Measurements from ENCODE around the gene CLSTN2.

The CLSTN2 gene

DNA sequence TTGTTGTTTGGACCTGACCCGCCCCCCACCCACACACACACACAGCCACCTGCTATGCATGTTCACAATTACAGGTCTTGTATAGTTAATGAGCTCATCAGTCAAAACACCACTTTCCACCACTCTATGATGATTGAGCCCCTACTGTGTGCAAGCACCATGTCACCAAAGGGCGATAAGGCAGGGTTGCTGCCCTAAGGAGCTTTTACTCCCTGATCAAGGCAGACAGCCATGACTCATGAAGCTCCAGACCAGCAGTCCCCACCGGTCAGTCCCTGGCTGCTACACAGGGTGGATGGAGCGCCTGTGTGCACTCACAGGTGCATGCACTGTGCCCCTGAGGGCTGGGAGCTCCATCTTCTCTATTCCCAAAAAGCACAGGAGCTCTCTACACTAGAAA is 270.6 kb downstream of the CLSTN2 start:
- POLR2A ChIA-PET = no interaction called here
- DNase-seq (ENCODE audit: extremely low spot score) = no peak
- TF ChIP-seq SUZ12 (IDR thresholded peaks at IDR 0.05) (no peak), ARNT (IDR thresholded peaks at IDR 0.05) (no peak), LEF1 (IDR thresholded peaks at IDR 0.05; ENCODE audit: borderline replicate concordance) (no peak)
- CTCF ChIA-PET = interaction anchor here (0.6 kb wide), 1 partner anchor 8 kb away, joined by 3 read pairs; no protein-coding TSS in a partner anchor

DNA sequence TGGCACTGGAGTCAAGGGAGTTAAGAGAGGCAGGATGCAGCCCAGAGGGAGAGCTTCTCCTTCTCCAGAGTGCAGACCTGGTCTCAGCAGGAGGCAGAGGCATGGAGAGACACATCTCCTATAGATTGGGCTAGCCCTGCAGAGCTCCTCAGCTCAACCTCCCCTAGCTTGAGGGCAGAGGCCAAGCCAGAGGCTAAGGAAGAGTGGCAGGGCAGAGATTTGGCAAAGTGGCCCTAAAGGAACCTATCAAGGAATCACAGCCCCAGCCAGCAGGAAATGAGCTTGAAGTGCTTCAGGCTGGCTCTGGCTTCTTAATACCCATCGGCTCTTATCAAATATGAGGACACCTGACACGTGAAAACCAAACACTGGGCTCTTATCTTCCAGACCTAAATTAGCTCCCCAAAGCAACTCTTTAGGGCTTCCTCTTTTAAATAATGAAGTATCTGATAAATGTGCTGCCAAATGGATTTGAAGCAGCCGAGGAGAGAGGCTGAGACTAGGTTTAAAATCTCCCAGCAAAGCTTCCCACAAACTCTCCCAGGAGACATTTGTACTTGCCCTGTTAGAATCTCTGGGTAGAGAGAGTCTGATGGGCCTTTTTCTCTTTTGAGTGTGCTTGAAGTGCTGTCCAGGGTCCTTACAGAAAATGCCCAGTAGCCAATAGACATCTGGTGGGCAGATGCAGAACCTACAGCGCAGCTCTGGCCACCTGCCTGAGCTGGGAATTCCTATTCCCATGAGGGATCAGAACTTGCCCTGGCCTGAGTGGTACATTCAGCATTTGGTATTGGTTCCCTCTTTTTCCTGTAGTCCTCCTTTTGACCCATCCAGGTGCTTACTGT is 271.4 kb downstream of the CLSTN2 start:
- ChIA-PET CTCF (interaction anchor here (0.6 kb wide), 1 partner anchor 8 kb away, joined by 3 read pairs; no protein-coding TSS in a partner anchor), POLR2A (no interaction called here)
- TF ChIP-seq L3MBTL2 (conservative IDR thresholded peaks at IDR 0.05) (no peak), TARDBP (IDR thresholded peaks at IDR 0.05) (no peak), HDGF (IDR thresholded peaks at IDR 0.05; ENCODE audit: borderline replicate concordance) (no peak), PKNOX1 (IDR thresholded peaks at IDR 0.05) (no peak), LEF1 (IDR thresholded peaks at IDR 0.05; ENCODE audit: borderline replicate concordance) (no peak), ZNF384 (IDR thresholded peaks at IDR 0.05) (no peak), FOXK2 (IDR thresholded peaks at IDR 0.05) (no peak), ELF4 (IDR thresholded peaks at IDR 0.05) (no peak), FOXM1 (IDR thresholded peaks at IDR 0.05; ENCODE audit: borderline replicate concordance) (no peak), CTBP1 (IDR thresholded peaks at IDR 0.05; ENCODE audit: borderline replicate concordance) (no peak), SUZ12 (IDR thresholded peaks at IDR 0.05) (no peak), BHLHE40 (IDR thresholded peaks at IDR 0.05; ENCODE audit: borderline replicate concordance) (no peak), FOXA1 (IDR thresholded peaks at IDR 0.05) (no peak), ARNT (IDR thresholded peaks at IDR 0.05) (no peak), SP1 (IDR thresholded peaks at IDR 0.05) (no peak), NFRKB (IDR thresholded peaks at IDR 0.05) (no peak)
- DNase-seq (ENCODE audit: extremely low spot score) = peak; percentile 39

DNA sequence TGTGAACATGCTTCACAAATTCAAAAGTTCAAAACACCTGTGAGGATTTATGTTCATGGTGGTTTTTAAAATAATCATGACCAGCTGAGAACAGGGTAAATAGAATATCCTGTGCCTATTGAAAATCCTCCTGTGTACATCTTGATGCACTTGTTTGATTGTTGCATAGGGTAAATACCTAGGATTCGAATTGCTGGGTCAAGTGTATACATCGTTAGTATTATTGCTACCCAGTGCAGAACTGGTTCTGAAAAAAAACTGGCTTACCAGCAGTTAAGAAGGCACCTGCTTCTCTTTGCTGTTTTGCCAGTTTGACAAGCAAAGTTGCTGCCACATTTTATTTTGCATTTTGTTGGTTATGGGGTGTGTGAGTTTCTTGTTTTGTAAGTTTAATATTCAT is 272.6 kb downstream of the CLSTN2 start:
- ChIA-PET CTCF (no interaction called here), POLR2A (no interaction called here)
- no peak for DNase-seq (ENCODE audit: extremely low spot score)
- no peak for TF ChIP-seq CTBP1 (IDR thresholded peaks at IDR 0.05; ENCODE audit: borderline replicate concordance)
- no peak for TF ChIP-seq L3MBTL2 (conservative IDR thresholded peaks at IDR 0.05)
- no peak for TF ChIP-seq TARDBP (IDR thresholded peaks at IDR 0.05)
- no peak for TF ChIP-seq FOXM1 (IDR thresholded peaks at IDR 0.05; ENCODE audit: borderline replicate concordance)
- no peak for TF ChIP-seq ZNF384 (IDR thresholded peaks at IDR 0.05)
- no peak for TF ChIP-seq PKNOX1 (IDR thresholded peaks at IDR 0.05)
- no peak for TF ChIP-seq SP1 (IDR thresholded peaks at IDR 0.05)
- TF ChIP-seq SUZ12 (IDR thresholded peaks at IDR 0.05) = no peak
- TF ChIP-seq ELF4 (IDR thresholded peaks at IDR 0.05) = no peak
- TF ChIP-seq HDGF (IDR thresholded peaks at IDR 0.05; ENCODE audit: borderline replicate concordance) = no peak
- TF ChIP-seq FOXA1 (IDR thresholded peaks at IDR 0.05) = no peak
- TF ChIP-seq ARNT (IDR thresholded peaks at IDR 0.05) = no peak
- no peak for TF ChIP-seq LEF1 (IDR thresholded peaks at IDR 0.05; ENCODE audit: borderline replicate concordance)
- no peak for TF ChIP-seq NFRKB (IDR thresholded peaks at IDR 0.05)
- no peak for TF ChIP-seq FOXK2 (IDR thresholded peaks at IDR 0.05)
- TF ChIP-seq BHLHE40 (IDR thresholded peaks at IDR 0.05; ENCODE audit: borderline replicate concordance) = no peak

DNA sequence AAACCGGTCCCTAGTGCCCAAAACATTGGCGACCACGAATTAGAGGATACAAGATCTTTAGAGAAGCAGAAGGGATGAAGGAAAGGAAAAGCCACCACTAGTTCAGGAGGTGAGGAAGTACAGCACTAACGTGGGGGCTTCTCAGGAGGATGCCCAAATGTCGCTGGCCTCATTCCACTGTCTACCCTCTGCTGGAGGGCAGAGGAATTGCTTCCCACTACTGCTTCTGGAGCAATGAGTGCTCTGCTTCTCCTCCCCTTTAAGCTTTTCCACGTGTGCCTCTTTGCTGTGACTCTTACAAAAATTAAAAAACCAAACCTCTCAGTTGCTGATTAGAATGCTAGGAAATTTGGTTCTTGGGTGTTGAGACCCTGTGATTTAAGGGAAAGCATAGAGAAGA is 281.3 kb downstream of the CLSTN2 start:
- CTCF ChIA-PET = interaction anchor here (0.6 kb wide), 1 partner anchor 17 kb away, joined by 3 read pairs; no protein-coding TSS in a partner anchor
- no peak for TF ChIP-seq BHLHE40 (IDR thresholded peaks at IDR 0.05; ENCODE audit: borderline replicate concordance)
- TF ChIP-seq ZNF384 (IDR thresholded peaks at IDR 0.05) = no peak
- TF ChIP-seq SP1 (IDR thresholded peaks at IDR 0.05) = no peak
- no peak for TF ChIP-seq TARDBP (IDR thresholded peaks at IDR 0.05)
- TF ChIP-seq FOXK2 (IDR thresholded peaks at IDR 0.05) = no peak
- no peak for TF ChIP-seq FOXA1 (IDR thresholded peaks at IDR 0.05)
- POLR2A ChIA-PET = no interaction called here
- DNase-seq (ENCODE audit: extremely low spot score) = peak; percentile 42

- no peak for DNase-seq (ENCODE audit: extremely low spot score)
- CTCF ChIA-PET = no interaction called here
- TF ChIP-seq CTBP1 (IDR thresholded peaks at IDR 0.05; ENCODE audit: borderline replicate concordance) = no peak
- TF ChIP-seq ELF4 (IDR thresholded peaks at IDR 0.05) = no peak
- POLR2A ChIA-PET = no interaction called here
These were observed 284.3 kb downstream of the CLSTN2 start for GRCh38 chr3:140219291-140219690.

DNA sequence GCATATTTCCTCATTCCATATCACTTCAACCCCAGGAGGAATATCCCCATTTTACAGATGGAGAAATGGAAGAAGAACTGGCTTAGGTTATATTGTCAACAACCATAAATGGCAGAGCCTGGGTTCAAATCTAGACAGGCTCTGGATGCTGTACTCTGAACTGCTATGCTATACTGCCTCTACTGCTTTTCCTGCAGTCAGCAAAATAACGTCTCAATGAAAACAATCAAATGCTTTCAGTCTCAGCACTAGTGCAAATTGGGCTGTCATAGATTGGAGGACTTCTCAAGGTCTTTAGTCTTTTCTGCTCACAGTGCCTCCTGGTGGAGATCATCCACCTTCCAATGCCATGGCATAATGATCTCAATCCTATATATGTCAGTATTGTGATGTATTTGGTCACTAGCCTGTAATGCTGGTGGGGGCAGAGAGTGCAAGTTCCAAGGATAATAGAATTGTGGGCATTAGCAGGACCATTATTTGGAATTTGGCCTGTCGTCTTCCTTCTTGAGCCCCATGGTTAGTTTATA is 285.0 kb downstream of the CLSTN2 start:
- CTCF ChIA-PET = no interaction called here
- TF ChIP-seq ZNF384 (IDR thresholded peaks at IDR 0.05) (no peak), FOXM1 (IDR thresholded peaks at IDR 0.05; ENCODE audit: borderline replicate concordance) (no peak), CTBP1 (IDR thresholded peaks at IDR 0.05; ENCODE audit: borderline replicate concordance) (no peak), SP1 (IDR thresholded peaks at IDR 0.05) (no peak), FOXA1 (IDR thresholded peaks at IDR 0.05) (no peak)
- no peak for DNase-seq (ENCODE audit: extremely low spot score)
- POLR2A ChIA-PET = no interaction called here

- ChIA-PET CTCF (no interaction called here), POLR2A (no interaction called here)
- no peak for TF ChIP-seq NFRKB (IDR thresholded peaks at IDR 0.05)
- TF ChIP-seq BHLHE40 (IDR thresholded peaks at IDR 0.05; ENCODE audit: borderline replicate concordance) = no peak
These were observed 288.2 kb downstream of the CLSTN2 start for GRCh38 chr3:140223197-140223596.

More at GRCh38 chr3:140223197-140223596, 288.2 kb downstream of the CLSTN2 start:
- no peak for DNase-seq (ENCODE audit: extremely low spot score)

Data from HEK293T (cell line).